HuH-7.5 (cell line): ENCODE data around the gene TGIF1.
"Not testable (repeated sequence)": the region's sequence is repeated elsewhere in the genome, so short reads cannot be mapped to it uniquely, and the experiment has no call there.

Experiments used
- DNase-seq: peaks from one replicate; pipeline ENCODE4 v3.0.0; 2011; ENCODE audit warnings: low spot score

The TGIF1 gene

GRCh38 chr18:3450012-3450798 lies at the start of gene TGIF1:
TSS of gene TGIF1 (plus strand) at chr18:3450172. CDS start at chr18:3450490, 318 bp downstream.
- DNase-seq = peak; percentile 64

- DNase-seq = no peak
Observed at GRCh38 chr18:3400567-3401296, 49.2 kb upstream of the TGIF1 start.

GRCh38 chr18:3401669-3402620 lies 48.0 kb upstream of the TGIF1 start:
- no peak for DNase-seq

- DNase-seq = no peak
Observed at GRCh38 chr18:3402982-3403451, 47.0 kb upstream of the TGIF1 start.

GRCh38 chr18:3405713-3406112 lies 44.3 kb upstream of the TGIF1 start:
- no peak for DNase-seq

- DNase-seq = no peak
Observed at GRCh38 chr18:3408107-3408506, 41.9 kb upstream of the TGIF1 start.

- no peak for DNase-seq
Observed at GRCh38 chr18:3409811-3410210, 40.2 kb upstream of the TGIF1 start.

- DNase-seq = no peak
Observed at GRCh38 chr18:3410273-3410672, 39.7 kb upstream of the TGIF1 start.

- not testable (repeated sequence) for DNase-seq
Observed at GRCh38 chr18:3410876-3411275, 39.1 kb upstream of the TGIF1 start.

GRCh38 chr18:3411327-3411726 lies 38.6 kb upstream of the TGIF1 start:
- no peak for DNase-seq

- no peak for DNase-seq
Observed at GRCh38 chr18:3411854-3412268, 38.1 kb upstream of the TGIF1 start.

- not testable (repeated sequence) for DNase-seq
Observed at GRCh38 chr18:3412528-3412927, 37.4 kb upstream of the TGIF1 start.

GRCh38 chr18:3415110-3415509 lies 34.9 kb upstream of the TGIF1 start:
- no peak for DNase-seq

- no peak for DNase-seq
Observed at GRCh38 chr18:3418083-3418482, 31.9 kb upstream of the TGIF1 start.

GRCh38 chr18:3420919-3421279 lies 29.1 kb upstream of the TGIF1 start:
- no peak for DNase-seq

- DNase-seq = no peak
Observed at GRCh38 chr18:3422905-3423304, 27.1 kb upstream of the TGIF1 start.

GRCh38 chr18:3424280-3424890 lies 25.6 kb upstream of the TGIF1 start:
- no peak for DNase-seq

GRCh38 chr18:3425030-3425429 lies 24.9 kb upstream of the TGIF1 start:
- DNase-seq = no peak

GRCh38 chr18:3425446-3425845 lies 24.5 kb upstream of the TGIF1 start:
- no peak for DNase-seq

GRCh38 chr18:3426074-3426473 lies 23.9 kb upstream of the TGIF1 start:
- DNase-seq = no peak

- DNase-seq = no peak
Observed at GRCh38 chr18:3427944-3428343, 22.0 kb upstream of the TGIF1 start.

- no peak for DNase-seq
Observed at GRCh38 chr18:3429121-3429520, 20.9 kb upstream of the TGIF1 start.
